HepG2 (cell line): Measurements from ENCODE around the gene ZMYM3. TPM values are rescaled to one million over a fixed set of nuclear protein-coding genes. Genes with fewer than 3 reads are reported as not detected.
A peak's percentile ranks its signal among the peaks of the same experiment; 100 is the strongest.

Experiments used
- ATAC-seq: fragments of 200-7000 bp; cut with Tn5 transposase; 3 replicates; pipeline ENCODE4 v1.9.1; 2020; ENCODE audit warnings: mild to moderate bottlenecking, moderate library complexity
- BruUV-seq: library from RNA; stranded (reverse); fragments of 400-500 nt; replicated peaks from 2 replicates; lab custom pipeline; 2021; lab: Mats Ljungman, UMichigan
- CTCF ChIA-PET: fragments of 300-600 bp; formaldehyde crosslinking; extraction: SDS; loops from one replicate; lab custom pipeline; 2021; ENCODE audit warnings: low total read pairs, inconsistent platforms, low intra/inter-chr PET ratio; lab: Yijun Ruan, JAX
- POLR2A ChIA-PET: fragments of 350-600 bp; sonication (Branson Sonifier 250); formaldehyde crosslinking; loops from one replicate; lab custom pipeline; 2020; ENCODE audit warnings: antibody characterized with exemption, inconsistent platforms; lab: Yijun Ruan, JAX
- DNase-seq: peaks from one replicate; pipeline ENCODE4 v3.0.0-alpha.2; 2015; ENCODE audit warnings: low spot score
- FAIRE-seq: peaks from 3 replicates; lab custom pipeline; 2011; peaks lifted over from hg19 to GRCh38; lab: Jason Lieb, UNC
- H2AFZ ChIP-seq: one replicate; pipeline ENCODE4 v1.6.1; 2011; ENCODE audit warnings: low read length, inconsistent platforms
- H3K27ac ChIP-seq: fragments of 300-600 bp; 3 replicates; pipeline ENCODE4 v1.8.0; 2011; ENCODE audit warnings: mixed run types, mild to moderate bottlenecking, mixed read lengths, low read length, inconsistent platforms; ENCODE audit not compliant: insufficient read depth; ENCODE audit errors: extremely low read length
- H3K27me3 ChIP-seq, 2 experiments: fragments of 200-600 bp in 1 of 2; 2 replicates in 1 of 2; 3 replicates in 1 of 2; pipeline versions ENCODE4 v1.6.0 to v1.8.0; 2011; ENCODE audit warnings: low read length in 2 of 2, mild to moderate bottlenecking in 2 of 2, moderate library complexity in 2 of 2, inconsistent platforms in 1 of 2; ENCODE audit not compliant: insufficient read depth in 2 of 2, control insufficient read depth in 1 of 2
- H3K36me3 ChIP-seq, 2 experiments: fragments of 200-600 bp in 1 of 2; replicated peaks in 1 of 2; 2 replicates in 1 of 2; 3 replicates in 1 of 2; pipeline versions ENCODE4 v1.5.1 to v1.8.0; 2011; ENCODE audit warnings: low read length in 2 of 2, inconsistent platforms in 1 of 2; ENCODE audit not compliant: insufficient read depth in 2 of 2, control insufficient read depth in 1 of 2
- H3K4me1 ChIP-seq: 2 replicates; pipeline ENCODE4 v1.5.1; 2012; ENCODE audit warnings: low read length, inconsistent platforms; ENCODE audit not compliant: insufficient read depth
- H3K4me2 ChIP-seq: 2 replicates; pipeline ENCODE4 v1.6.0; 2011; ENCODE audit warnings: low read depth, low read length, inconsistent platforms
- H3K4me3 ChIP-seq, 3 experiments: fragments of 200-600 bp in 1 of 3; sonication (generic), shearing (Covaris generic) in 1 of 3; replicated peaks in 1 of 3; 2 replicates each; pipeline ENCODE4 v1.5.1; 2011 to 2016; ENCODE audit warnings: low read length in 3 of 3, inconsistent platforms in 2 of 3, low read depth in 2 of 3, mild to moderate bottlenecking in 2 of 3, control low read depth in 1 of 3, mixed read lengths in 1 of 3; ENCODE audit not compliant: insufficient read depth in 1 of 3
- H3K79me2 ChIP-seq: one replicate; pipeline ENCODE4 v1.6.1; 2011; ENCODE audit warnings: low read length, inconsistent platforms; ENCODE audit not compliant: insufficient read depth
- H3K9ac ChIP-seq: 2 replicates; pipeline ENCODE4 v1.6.0; 2011; ENCODE audit warnings: mild to moderate bottlenecking, low read depth, low read length, inconsistent platforms; ENCODE audit not compliant: insufficient read depth
- H3K9me3 ChIP-seq: 2 replicates; pipeline ENCODE4 v1.5.1; 2012; ENCODE audit warnings: mild to moderate bottlenecking, low read length
- H4K20me1 ChIP-seq: 2 replicates; pipeline ENCODE4 v1.6.0; 2011; ENCODE audit warnings: inconsistent platforms, mild to moderate bottlenecking, low read length, moderate library complexity; ENCODE audit not compliant: insufficient read depth
- HNF4A ChIP-seq: sonication (generic); formaldehyde crosslinking; IDR thresholded peaks from 2 replicates; pipeline ENCODE4 v1.4.0; 2020; ENCODE audit warnings: missing genetic modification reagents
- HNF4G ChIP-seq, 2 experiments: sonication (generic) in 1 of 2; formaldehyde crosslinking in 1 of 2; IDR thresholded peaks; 2 replicates each; pipeline versions ENCODE4 v1.4.0 to v1.6.1; 2011 to 2020; ENCODE audit warnings: borderline replicate concordance in 2 of 2, low read depth in 2 of 2, mild to moderate bottlenecking in 2 of 2, low read length in 1 of 2, missing genetic modification reagents in 1 of 2, moderate library complexity in 1 of 2
- ONECUT2 ChIP-seq: sonication (generic); formaldehyde crosslinking; IDR thresholded peaks from 2 replicates; pipeline ENCODE4 v1.4.0; 2020; ENCODE audit warnings: missing genetic modification reagents
- PAF1 ChIP-seq: IDR thresholded peaks from 2 replicates; pipeline ENCODE4 v1.6.1; 2016; ENCODE audit warnings: missing genetic modification reagents, missing compliant biosample characterization
- RBFOX2 ChIP-seq: fragments of 200-400 bp; formaldehyde crosslinking; IDR thresholded peaks from 2 replicates; pipeline ENCODE4 v1.6.1; 2017; ENCODE audit warnings: low read depth, mild to moderate bottlenecking, low read length
- ZC3H4 ChIP-seq: sonication (generic); formaldehyde crosslinking; IDR thresholded peaks from 2 replicates; pipeline ENCODE4 v1.4.0; 2020; ENCODE audit warnings: missing genetic modification reagents, borderline replicate concordance
- ZMYM4 ChIP-seq: sonication (generic); formaldehyde crosslinking; IDR thresholded peaks from 2 replicates; pipeline ENCODE4 v1.8.1; 2023; ENCODE audit warnings: mild to moderate bottlenecking, missing genetic modification reagents
- ZNF24 ChIP-seq: fragments of 450-650 bp; IDR thresholded peaks from 2 replicates; pipeline ENCODE4 v1.6.1; 2017; ENCODE audit warnings: antibody characterized with exemption, mild to moderate bottlenecking
- ZZZ3 ChIP-seq: sonication (generic); formaldehyde crosslinking; IDR thresholded peaks from 2 replicates; pipeline ENCODE4 v1.4.0; 2020; ENCODE audit warnings: missing genetic modification reagents, mild to moderate bottlenecking, borderline replicate concordance
- WGBS: methylation state at CpG from one replicate; pipeline ENCODE4 v1.1.6; 2017; ENCODE audit warnings: low lambda C conversion rate; 5-methylcytosine and 5-hydroxymethylcytosine counted together
- in situ Hi-C: cut with HindIII; loops from 2 replicates; pipeline ENCODE4 v1.10.0; 2017; ENCODE audit warnings: low pct_unique_long_range_greater_than_20kb; ENCODE audit not compliant: extremely low pct_ligation_motif_present
- intact Hi-C: fragments of 100-400 bp; cut with micrococcal nuclease; formaldehyde crosslinking; loops from one replicate; pipeline ENCODE4 v1.10.0; 2022; ENCODE audit not compliant: unreplicated experiment
- polyA plus RNA-seq, 8 experiments: library from polyadenylated mRNA; depleted of rRNA in 3 of 8; stranded (reverse) in 7 of 8; unstranded in 1 of 8; fragments of >200 nt; fragmentation: Illumina TruSeq in 4 of 8; extraction: Trizol in 4 of 8; gene quantifications; 2 replicates each; pipeline versions ENCODE4 v1.2.1 to v1.2.3, GENCODE V29; 2011 to 2016; ENCODE audit warnings: low read depth in 4 of 8, missing spikeins in 1 of 8, mixed read lengths in 1 of 8; ENCODE audit not compliant: insufficient read depth in 1 of 8
- total RNA-seq, 5 experiments: library from RNA; depleted of rRNA; stranded (reverse); fragments of >200 nt; fragmentation: Illumina TruSeq; extraction: Trizol; gene quantifications; 2 replicates each; pipeline ENCODE4 v1.2.3, GENCODE V29; 2016; ENCODE audit warnings: low read depth in 1 of 5
- TF ChIP-seq, protein P1 (sequence below): sonication (generic); formaldehyde crosslinking; IDR thresholded peaks from 2 replicates; pipeline ENCODE4 v1.4.0; 2020; ENCODE audit warnings: missing genetic modification reagents
- TF ChIP-seq, protein P2 (sequence below): sonication (generic); formaldehyde crosslinking; IDR thresholded peaks from 2 replicates; pipeline ENCODE4 v1.4.0; 2020; ENCODE audit warnings: missing genetic modification reagents

The ZMYM3 gene
- total and polyA plus RNA-seq, 2 of the 13 experiments (the other 11 are each of a cell fraction or from before 2014, with no cell fraction given): 26.4 to 35.4 TPM

GRCh38 chrX:71302461-71303213 lies 48.7 kb upstream of the ZMYM3 start:
- H4K20me1 ChIP-seq: no peaks in the 10 kb centered on the region
- H3K9me3 ChIP-seq: no peaks in the 10 kb centered on the region
- H3K79me2 ChIP-seq: no peaks in the 10 kb centered on the region
- no peak for DNase-seq
- H3K4me2 ChIP-seq: no peak overlapping the region
- TF ChIP-seq ZZZ3 (CRISPR knock-in tag): no peak
- peaks cover 3 to 12% of the 10 kb centered on the region in 2 experiments; a peak in 4 of 5 replicates for H3K36me3 ChIP-seq
- no peak for FAIRE-seq
- H3K9ac ChIP-seq: no peak overlapping the region
- H3K4me1 ChIP-seq: peaks cover 55% of the 10 kb centered on the region
- H2AFZ ChIP-seq: no peak overlapping the region
- H3K27ac ChIP-seq: no peak overlapping the region
- intact Hi-C loops: no loop called here
- 93% methylated on average over 4 of the region's 5 CpGs for WGBS
- in situ Hi-C loops: no loop called here
- no TSS peak for BruUV-seq
- no peaks in the 10 kb centered on the region for H3K27me3 ChIP-seq
- H3K4me3 ChIP-seq: no peak overlapping the region
- POLR2A ChIA-PET: interaction anchor here (1.4 kb wide), 1 partner anchor 13 kb away, joined by 5 read pairs; no protein-coding TSS in a partner anchor
- CTCF ChIA-PET: no interaction called here
- ATAC-seq: no peak

DNA sequence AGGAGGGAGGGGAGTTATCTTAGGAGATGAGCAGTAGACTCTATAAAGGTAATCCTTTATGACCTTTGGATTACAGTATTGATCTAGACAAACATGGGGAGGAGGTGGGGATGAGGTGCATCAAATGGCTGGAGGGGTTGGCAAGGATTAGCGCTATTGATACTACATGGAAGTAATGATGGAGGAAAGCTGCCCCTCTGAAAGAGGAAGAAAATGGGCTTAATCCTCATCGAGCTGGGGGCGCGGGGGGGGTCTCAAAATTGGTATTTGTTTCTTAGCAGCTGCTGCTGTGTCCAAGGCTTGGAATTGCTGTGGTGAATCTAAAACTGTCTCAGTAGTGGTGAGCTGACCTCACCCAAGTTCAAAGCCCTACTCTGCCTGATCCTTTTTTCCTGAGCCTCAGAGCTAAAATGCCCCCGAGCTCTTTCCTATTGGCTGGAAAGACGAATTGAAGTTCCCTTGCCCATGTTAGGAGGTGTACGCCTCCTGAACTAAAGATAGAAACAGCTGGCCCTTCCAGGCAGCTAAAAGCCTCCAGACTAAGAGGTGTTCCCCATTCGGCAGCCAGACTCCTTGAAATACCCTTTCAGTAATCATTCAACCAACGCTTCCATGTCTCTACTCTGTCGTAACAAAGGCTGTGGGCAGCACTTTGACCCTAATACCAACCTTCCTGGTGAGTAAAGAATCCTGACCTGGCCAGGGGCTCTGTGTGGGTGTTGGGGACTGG lies 47.4 kb upstream of the ZMYM3 start, which contains the start of gene ITGB1BP2:
TSS of gene ITGB1BP2 (plus strand) at position 556 of the 730 bp plus-strand sequence. CDS start at position 613, 57 bp downstream.
- ATAC-seq (peak; percentile 51), FAIRE-seq (peak; percentile 52), DNase-seq (peak; percentile 43)
- WGBS: 10% methylated on average over 5 of the region's 10 CpGs
- Histone ChIP-seq H4K20me1 (no peaks in the 10 kb centered on the region), H3K27ac (peak within 1 kb of the TSS; percentile 63), H3K4me1 (peaks cover 62% of the 10 kb centered on the region), H3K27me3 (no peaks in the 10 kb centered on the region), H3K36me3 (peaks cover 6 to 25% of the 10 kb centered on the region in 2 experiments; a peak in 4 of 5 replicates), H3K79me2 (no peaks in the 10 kb centered on the region), H3K9ac (no peak within 1 kb of the TSS), H3K4me3 (no peak within 1 kb of the TSS), H3K9me3 (no peaks in the 10 kb centered on the region), H3K4me2 (peak within 1 kb of the TSS; percentile 45), H2AFZ (no peak within 1 kb of the TSS)
- no TSS peak for BruUV-seq
- POLR2A ChIA-PET: interaction anchor here (0.8 to 1.5 kb wide), 6 partner anchors 9 to 119 kb away, joined by 4 to 13 read pairs (median 6); partner anchors contain the start of genes NONO and TAF1
- intact Hi-C loops: no loop called here
- CTCF ChIA-PET: no interaction called here
- in situ Hi-C loops: no loop called here
- TF ChIP-seq RBFOX2 (0 out of 2 replicates have a peak, but pooled peaks have one; percentile 28), HNF4A (CRISPR knock-in tag) (peak; percentile 44; the same call in 1 of the 2 replicates), ZNF24 (0 out of 2 replicates have a peak, but pooled peaks have one; percentile 54), ONECUT2 (CRISPR knock-in tag) (peak; percentile 84), ZC3H4 (CRISPR knock-in tag) (no peak), ZMYM4 (CRISPR knock-in tag) (no peak), HNF4G (IDR thresholded peaks at IDR 0.05; ENCODE audit: borderline replicate concordance, low read depth, low read length) (peak; percentile 61; the same call in 1 of the 2 replicates), HNF4G (CRISPR knock-in tag; IDR thresholded peaks at IDR 0.05; ENCODE audit: borderline replicate concordance, low read depth) (no peak), PAF1 (0 out of 2 replicates have a peak, but pooled peaks have one; percentile 31)
- TF ChIP-seq, protein P1, sequence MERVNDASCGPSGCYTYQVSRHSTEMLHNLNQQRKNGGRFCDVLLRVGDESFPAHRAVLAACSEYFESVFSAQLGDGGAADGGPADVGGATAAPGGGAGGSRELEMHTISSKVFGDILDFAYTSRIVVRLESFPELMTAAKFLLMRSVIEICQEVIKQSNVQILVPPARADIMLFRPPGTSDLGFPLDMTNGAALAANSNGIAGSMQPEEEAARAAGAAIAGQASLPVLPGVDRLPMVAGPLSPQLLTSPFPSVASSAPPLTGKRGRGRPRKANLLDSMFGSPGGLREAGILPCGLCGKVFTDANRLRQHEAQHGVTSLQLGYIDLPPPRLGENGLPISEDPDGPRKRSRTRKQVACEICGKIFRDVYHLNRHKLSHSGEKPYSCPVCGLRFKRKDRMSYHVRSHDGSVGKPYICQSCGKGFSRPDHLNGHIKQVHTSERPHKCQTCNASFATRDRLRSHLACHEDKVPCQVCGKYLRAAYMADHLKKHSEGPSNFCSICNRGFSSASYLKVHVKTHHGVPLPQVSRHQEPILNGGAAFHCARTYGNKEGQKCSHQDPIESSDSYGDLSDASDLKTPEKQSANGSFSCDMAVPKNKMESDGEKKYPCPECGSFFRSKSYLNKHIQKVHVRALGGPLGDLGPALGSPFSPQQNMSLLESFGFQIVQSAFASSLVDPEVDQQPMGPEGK: peak; percentile 14; the same call in 1 of the 2 replicates
- TF ChIP-seq, protein P2, sequence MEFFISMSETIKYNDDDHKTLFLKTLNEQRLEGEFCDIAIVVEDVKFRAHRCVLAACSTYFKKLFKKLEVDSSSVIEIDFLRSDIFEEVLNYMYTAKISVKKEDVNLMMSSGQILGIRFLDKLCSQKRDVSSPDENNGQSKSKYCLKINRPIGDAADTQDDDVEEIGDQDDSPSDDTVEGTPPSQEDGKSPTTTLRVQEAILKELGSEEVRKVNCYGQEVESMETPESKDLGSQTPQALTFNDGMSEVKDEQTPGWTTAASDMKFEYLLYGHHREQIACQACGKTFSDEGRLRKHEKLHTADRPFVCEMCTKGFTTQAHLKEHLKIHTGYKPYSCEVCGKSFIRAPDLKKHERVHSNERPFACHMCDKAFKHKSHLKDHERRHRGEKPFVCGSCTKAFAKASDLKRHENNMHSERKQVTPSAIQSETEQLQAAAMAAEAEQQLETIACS (CRISPR knock-in tag): no peak
